GM23338 (cell line): ENCODE data around the gene VAPB.
"Not testable (repeated sequence)": the region's sequence is repeated elsewhere in the genome, so short reads cannot be mapped to it uniquely, and the experiment has no call there.

Experiments used
- CREB1 ChIP-seq: fragments of 250-450 bp; sonication (Bioruptor Pico); IDR thresholded peaks from 2 replicates; pipeline ENCODE4 v1.5.0; 2020; ENCODE audit warnings: low read depth, mild to moderate bottlenecking, moderate library complexity
- CTCF ChIP-seq, 2 experiments: fragments of 200-600 bp in 1 of 2; sonication (generic) in 1 of 2; conservative IDR thresholded peaks; 2 replicates each; pipeline versions ENCODE4 v1.5.1 to v1.6.1; 2016 to 2017; ENCODE audit warnings: antibody characterized with exemption in 2 of 2, low read depth in 2 of 2, mild to moderate bottlenecking in 2 of 2, moderate library complexity in 1 of 2
- EZH2 ChIP-seq: fragments of 200-600 bp; sonication (generic); IDR thresholded peaks from one replicate; pipeline ENCODE4 v1.8.0; 2017; ENCODE audit warnings: antibody characterized with exemption, mild to moderate bottlenecking, low read depth; ENCODE audit not compliant: unreplicated experiment
- EZH2phosphoT487 ChIP-seq: fragments of 200-600 bp; sonication (generic); IDR thresholded peaks from one replicate; pipeline ENCODE4 v1.8.1; 2018; ENCODE audit warnings: antibody characterized with exemption; ENCODE audit not compliant: unreplicated experiment
- POLR2AphosphoS5 ChIP-seq: IDR thresholded peaks from 2 replicates; pipeline ENCODE4 v1.6.1; 2016; ENCODE audit warnings: antibody characterized with exemption, low read depth
- ZNF114 ChIP-seq: fragments of 250-450 bp; sonication (Bioruptor Pico); IDR thresholded peaks from 2 replicates; pipeline ENCODE4 v1.5.0; 2020; ENCODE audit warnings: mild to moderate bottlenecking, moderate library complexity
- TF ChIP-seq, protein P1 (sequence below): IDR thresholded peaks from one replicate; pipeline ENCODE4 v1.6.1; 2018; ENCODE audit warnings: antibody characterized with exemption; ENCODE audit not compliant: unreplicated experiment
- TF ChIP-seq, protein P2 (sequence below): fragments of 250-450 bp; sonication (Bioruptor Pico); IDR thresholded peaks from 2 replicates; pipeline ENCODE4 v1.5.0; 2020; ENCODE audit warnings: mild to moderate bottlenecking, moderate library complexity

DNA sequence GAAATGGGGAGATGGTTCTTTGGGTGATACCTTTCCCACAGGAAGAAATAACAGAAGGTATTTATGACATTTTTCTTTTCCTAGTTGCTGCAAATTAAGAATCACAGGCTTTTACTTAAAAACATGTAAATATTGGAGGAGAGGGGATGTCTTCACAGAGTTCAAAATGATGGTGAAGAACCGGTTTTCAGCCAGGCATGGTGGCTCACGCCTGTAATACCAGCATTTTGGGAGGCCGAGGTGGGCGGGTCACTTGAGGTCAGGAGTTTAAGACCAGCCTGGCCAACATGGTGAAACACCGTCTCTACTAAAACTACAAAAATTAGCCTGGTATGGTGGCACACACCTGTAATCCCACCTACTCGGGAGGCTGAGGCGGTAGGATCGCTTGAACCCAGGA is 15.7 kb upstream of the VAPB start:
- TF ChIP-seq POLR2AphosphoS5; CTCF (conservative IDR thresholded peaks at IDR 0.05; ENCODE audit: low read depth in 2 of 2); EZH2; CREB1; ZNF114 (CRISPR knock-in tag); EZH2phosphoT487: not testable (repeated sequence)
- TF ChIP-seq, protein P1, sequence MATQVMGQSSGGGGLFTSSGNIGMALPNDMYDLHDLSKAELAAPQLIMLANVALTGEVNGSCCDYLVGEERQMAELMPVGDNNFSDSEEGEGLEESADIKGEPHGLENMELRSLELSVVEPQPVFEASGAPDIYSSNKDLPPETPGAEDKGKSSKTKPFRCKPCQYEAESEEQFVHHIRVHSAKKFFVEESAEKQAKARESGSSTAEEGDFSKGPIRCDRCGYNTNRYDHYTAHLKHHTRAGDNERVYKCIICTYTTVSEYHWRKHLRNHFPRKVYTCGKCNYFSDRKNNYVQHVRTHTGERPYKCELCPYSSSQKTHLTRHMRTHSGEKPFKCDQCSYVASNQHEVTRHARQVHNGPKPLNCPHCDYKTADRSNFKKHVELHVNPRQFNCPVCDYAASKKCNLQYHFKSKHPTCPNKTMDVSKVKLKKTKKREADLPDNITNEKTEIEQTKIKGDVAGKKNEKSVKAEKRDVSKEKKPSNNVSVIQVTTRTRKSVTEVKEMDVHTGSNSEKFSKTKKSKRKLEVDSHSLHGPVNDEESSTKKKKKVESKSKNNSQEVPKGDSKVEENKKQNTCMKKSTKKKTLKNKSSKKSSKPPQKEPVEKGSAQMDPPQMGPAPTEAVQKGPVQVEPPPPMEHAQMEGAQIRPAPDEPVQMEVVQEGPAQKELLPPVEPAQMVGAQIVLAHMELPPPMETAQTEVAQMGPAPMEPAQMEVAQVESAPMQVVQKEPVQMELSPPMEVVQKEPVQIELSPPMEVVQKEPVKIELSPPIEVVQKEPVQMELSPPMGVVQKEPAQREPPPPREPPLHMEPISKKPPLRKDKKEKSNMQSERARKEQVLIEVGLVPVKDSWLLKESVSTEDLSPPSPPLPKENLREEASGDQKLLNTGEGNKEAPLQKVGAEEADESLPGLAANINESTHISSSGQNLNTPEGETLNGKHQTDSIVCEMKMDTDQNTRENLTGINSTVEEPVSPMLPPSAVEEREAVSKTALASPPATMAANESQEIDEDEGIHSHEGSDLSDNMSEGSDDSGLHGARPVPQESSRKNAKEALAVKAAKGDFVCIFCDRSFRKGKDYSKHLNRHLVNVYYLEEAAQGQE: not testable (repeated sequence)
- TF ChIP-seq, protein P2, sequence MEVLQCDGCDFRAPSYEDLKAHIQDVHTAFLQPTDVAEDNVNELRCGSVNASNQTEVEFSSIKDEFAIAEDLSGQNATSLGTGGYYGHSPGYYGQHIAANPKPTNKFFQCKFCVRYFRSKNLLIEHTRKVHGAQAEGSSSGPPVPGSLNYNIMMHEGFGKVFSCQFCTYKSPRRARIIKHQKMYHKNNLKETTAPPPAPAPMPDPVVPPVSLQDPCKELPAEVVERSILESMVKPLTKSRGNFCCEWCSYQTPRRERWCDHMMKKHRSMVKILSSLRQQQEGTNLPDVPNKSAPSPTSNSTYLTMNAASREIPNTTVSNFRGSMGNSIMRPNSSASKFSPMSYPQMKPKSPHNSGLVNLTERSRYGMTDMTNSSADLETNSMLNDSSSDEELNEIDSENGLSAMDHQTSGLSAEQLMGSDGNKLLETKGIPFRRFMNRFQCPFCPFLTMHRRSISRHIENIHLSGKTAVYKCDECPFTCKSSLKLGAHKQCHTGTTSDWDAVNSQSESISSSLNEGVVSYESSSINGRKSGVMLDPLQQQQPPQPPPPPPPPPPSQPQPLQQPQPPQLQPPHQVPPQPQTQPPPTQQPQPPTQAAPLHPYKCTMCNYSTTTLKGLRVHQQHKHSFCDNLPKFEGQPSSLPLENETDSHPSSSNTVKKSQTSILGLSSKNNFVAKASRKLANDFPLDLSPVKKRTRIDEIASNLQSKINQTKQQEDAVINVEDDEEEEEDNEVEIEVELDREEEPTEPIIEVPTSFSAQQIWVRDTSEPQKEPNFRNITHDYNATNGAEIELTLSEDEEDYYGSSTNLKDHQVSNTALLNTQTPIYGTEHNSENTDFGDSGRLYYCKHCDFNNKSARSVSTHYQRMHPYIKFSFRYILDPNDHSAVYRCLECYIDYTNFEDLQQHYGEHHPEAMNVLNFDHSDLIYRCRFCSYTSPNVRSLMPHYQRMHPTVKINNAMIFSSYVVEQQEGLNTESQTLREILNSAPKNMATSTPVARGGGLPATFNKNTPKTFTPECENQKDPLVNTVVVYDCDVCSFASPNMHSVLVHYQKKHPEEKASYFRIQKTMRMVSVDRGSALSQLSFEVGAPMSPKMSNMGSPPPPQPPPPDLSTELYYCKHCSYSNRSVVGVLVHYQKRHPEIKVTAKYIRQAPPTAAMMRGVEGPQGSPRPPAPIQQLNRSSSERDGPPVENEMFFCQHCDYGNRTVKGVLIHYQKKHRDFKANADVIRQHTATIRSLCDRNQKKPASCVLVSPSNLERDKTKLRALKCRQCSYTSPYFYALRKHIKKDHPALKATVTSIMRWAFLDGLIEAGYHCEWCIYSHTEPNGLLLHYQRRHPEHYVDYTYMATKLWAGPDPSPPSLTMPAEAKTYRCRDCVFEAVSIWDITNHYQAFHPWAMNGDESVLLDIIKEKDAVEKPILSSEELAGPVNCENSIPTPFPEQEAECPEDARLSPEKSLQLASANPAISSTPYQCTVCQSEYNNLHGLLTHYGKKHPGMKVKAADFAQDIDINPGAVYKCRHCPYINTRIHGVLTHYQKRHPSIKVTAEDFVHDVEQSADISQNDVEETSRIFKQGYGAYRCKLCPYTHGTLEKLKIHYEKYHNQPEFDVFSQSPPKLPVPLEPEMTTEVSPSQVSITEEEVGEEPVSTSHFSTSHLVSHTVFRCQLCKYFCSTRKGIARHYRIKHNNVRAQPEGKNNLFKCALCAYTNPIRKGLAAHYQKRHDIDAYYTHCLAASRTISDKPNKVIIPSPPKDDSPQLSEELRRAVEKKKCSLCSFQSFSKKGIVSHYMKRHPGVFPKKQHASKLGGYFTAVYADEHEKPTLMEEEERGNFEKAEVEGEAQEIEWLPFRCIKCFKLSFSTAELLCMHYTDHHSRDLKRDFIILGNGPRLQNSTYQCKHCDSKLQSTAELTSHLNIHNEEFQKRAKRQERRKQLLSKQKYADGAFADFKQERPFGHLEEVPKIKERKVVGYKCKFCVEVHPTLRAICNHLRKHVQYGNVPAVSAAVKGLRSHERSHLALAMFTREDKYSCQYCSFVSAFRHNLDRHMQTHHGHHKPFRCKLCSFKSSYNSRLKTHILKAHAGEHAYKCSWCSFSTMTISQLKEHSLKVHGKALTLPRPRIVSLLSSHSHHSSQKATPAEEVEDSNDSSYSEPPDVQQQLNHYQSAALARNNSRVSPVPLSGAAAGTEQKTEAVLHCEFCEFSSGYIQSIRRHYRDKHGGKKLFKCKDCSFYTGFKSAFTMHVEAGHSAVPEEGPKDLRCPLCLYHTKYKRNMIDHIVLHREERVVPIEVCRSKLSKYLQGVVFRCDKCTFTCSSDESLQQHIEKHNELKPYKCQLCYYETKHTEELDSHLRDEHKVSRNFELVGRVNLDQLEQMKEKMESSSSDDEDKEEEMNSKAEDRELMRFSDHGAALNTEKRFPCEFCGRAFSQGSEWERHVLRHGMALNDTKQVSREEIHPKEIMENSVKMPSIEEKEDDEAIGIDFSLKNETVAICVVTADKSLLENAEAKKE (CRISPR knock-in tag): not testable (repeated sequence)
